ENCODE results near the gene CELF2. TPM values are rescaled to one million over a fixed set of nuclear protein-coding genes. Genes with fewer than 3 reads are reported as not detected.

CELF2 gene
- total RNA-seq, 2 experiments from 2014 or later = 197 to 205 TPM

- Mint-ChIP-seq H3K4me3 (no peak overlapping the region), H3K27ac (no peak overlapping the region), H3K9me3 (no peaks in the 10 kb centered on the region), H3K4me1 (ENCODE audit: low read depth) (peaks cover 39% of the 10 kb centered on the region), H3K36me3 (ENCODE audit: low read depth) (no peaks in the 10 kb centered on the region), H3K27me3 (peaks cover 74% of the 10 kb centered on the region)
- no peak overlapping the region for H3K4me3 ChIP-seq (ENCODE audit: low read length)
- CTCF ChIA-PET = interaction anchor here (3.0 kb wide), 1 partner anchor 10 kb away, joined by 10 read pairs; no protein-coding TSS in a partner anchor
- POLR2A ChIA-PET = no interaction called here
- DNase-seq (no peak), ATAC-seq (ENCODE audit: poor library complexity) (no peak)
- H3K4me1 ChIP-seq (ENCODE audit: insufficient read depth, low read length) = peaks cover 21% of the 10 kb centered on the region
- TF ChIP-seq CTCF (IDR thresholded peaks at IDR 0.05) = no peak
- H3K27me3 ChIP-seq (ENCODE audit: control insufficient read depth in 1 of 2, insufficient read depth in 2 of 2, low read length in 2 of 2) = peaks cover 46 to 57% of the 10 kb centered on the region in 2 experiments
- intact Hi-C loops (cut with DNase I, micrococcal nuclease) = loop anchor here (10.0 kb wide), 2 partner anchors 151 to 251 kb away; no protein-coding TSS in a partner anchor
- no peaks in the 10 kb centered on the region for H3K9me3 ChIP-seq (ENCODE audit: control insufficient read depth in 1 of 2, insufficient read depth in 1 of 2, low read length in 2 of 2)
- H3K36me3 ChIP-seq (ENCODE audit: insufficient read depth, low read length) = no peaks in the 10 kb centered on the region
- no peak overlapping the region for H3K27ac ChIP-seq (ENCODE audit: low read depth in 1 of 2, low read length in 2 of 2)
These were observed 3.8 kb upstream of the CELF2 start for GRCh38 chr10:11013836-11014235.

GRCh38 chr10:11014671-11015445 lies 2.8 kb upstream of the CELF2 start:
- no peak for TF ChIP-seq CTCF (IDR thresholded peaks at IDR 0.05)
- intact Hi-C loops (cut with DNase I, micrococcal nuclease) = loop anchor here (10.0 kb wide), 2 partner anchors 150 to 250 kb away; no protein-coding TSS in a partner anchor
- no peaks in the 10 kb centered on the region for H3K9me3 ChIP-seq (ENCODE audit: control insufficient read depth in 1 of 2, insufficient read depth in 1 of 2, low read length in 2 of 2)
- H3K4me1 ChIP-seq (ENCODE audit: insufficient read depth, low read length) = peaks cover 13% of the 10 kb centered on the region
- peaks cover 42 to 67% of the 10 kb centered on the region in 2 experiments for H3K27me3 ChIP-seq (ENCODE audit: control insufficient read depth in 1 of 2, insufficient read depth in 2 of 2, low read length in 2 of 2)
- no peak overlapping the region for H3K27ac ChIP-seq (ENCODE audit: low read depth in 1 of 2, low read length in 2 of 2)
- no peaks in the 10 kb centered on the region for H3K36me3 ChIP-seq (ENCODE audit: insufficient read depth, low read length)
- no peak for ATAC-seq (ENCODE audit: poor library complexity)
- ChIA-PET POLR2A (interaction anchor here (1.5 kb wide), 1 partner anchor 20 kb away, joined by 3 read pairs; no protein-coding TSS in a partner anchor), CTCF (interaction anchor here (3.0 kb wide), 1 partner anchor 9 kb away, joined by 10 read pairs; no protein-coding TSS in a partner anchor)
- DNase-seq = no peak
- H3K27me3 Mint-ChIP-seq = peaks cover 74% of the 10 kb centered on the region
- H3K4me3 Mint-ChIP-seq = no peak overlapping the region
- H3K4me3 ChIP-seq (ENCODE audit: low read length) = no peak overlapping the region
- no peaks in the 10 kb centered on the region for H3K36me3 Mint-ChIP-seq (ENCODE audit: low read depth)
- peaks cover 39% of the 10 kb centered on the region for H3K4me1 Mint-ChIP-seq (ENCODE audit: low read depth)
- no peak overlapping the region for H3K27ac Mint-ChIP-seq
- H3K9me3 Mint-ChIP-seq = no peaks in the 10 kb centered on the region

- H3K27ac Mint-ChIP-seq = no peak overlapping the region
- no peak for ATAC-seq (ENCODE audit: poor library complexity)
- Histone ChIP-seq H3K36me3 (ENCODE audit: insufficient read depth, low read length) (no peaks in the 10 kb centered on the region), H3K27me3 (ENCODE audit: control insufficient read depth in 1 of 2, insufficient read depth in 2 of 2, low read length in 2 of 2) (peaks cover 36 to 74% of the 10 kb centered on the region in 2 experiments), H3K4me3 (ENCODE audit: low read length) (no peak overlapping the region), H3K9me3 (ENCODE audit: control insufficient read depth in 1 of 2, insufficient read depth in 1 of 2, low read length in 2 of 2) (no peaks in the 10 kb centered on the region), H3K27ac (ENCODE audit: low read depth in 1 of 2, low read length in 2 of 2) (no peak overlapping the region), H3K4me1 (ENCODE audit: insufficient read depth, low read length) (peaks cover 9% of the 10 kb centered on the region)
- no peak overlapping the region for H3K4me3 Mint-ChIP-seq
- no peak for DNase-seq
- CTCF ChIA-PET = interaction anchor here (3.0 kb wide), 1 partner anchor 8 kb away, joined by 10 read pairs; no protein-coding TSS in a partner anchor
- H3K9me3 Mint-ChIP-seq = no peaks in the 10 kb centered on the region
- TF ChIP-seq CTCF (IDR thresholded peaks at IDR 0.05) = no peak
- POLR2A ChIA-PET = interaction anchor here (1.5 kb wide), 1 partner anchor 19 kb away, joined by 3 read pairs; no protein-coding TSS in a partner anchor
- H3K4me1 Mint-ChIP-seq (ENCODE audit: low read depth) = peaks cover 33% of the 10 kb centered on the region
- intact Hi-C loops (cut with DNase I, micrococcal nuclease) = loop anchor here (10.0 kb wide), 2 partner anchors 149 to 249 kb away; no protein-coding TSS in a partner anchor
- H3K36me3 Mint-ChIP-seq (ENCODE audit: low read depth) = no peaks in the 10 kb centered on the region
- peaks cover 74% of the 10 kb centered on the region for H3K27me3 Mint-ChIP-seq
These were observed 2.2 kb upstream of the CELF2 start for GRCh38 chr10:11015446-11015934.
